Glomerular endothelial cell (primary cell): ENCODE measurements around the gene SS18. TPM values are rescaled to one million over a fixed set of nuclear protein-coding genes. Genes with fewer than 3 reads are reported as not detected.
A peak's percentile ranks its signal among the peaks of the same experiment; 100 is the strongest.

Source experiments
- DNase-seq: peaks from one replicate; pipeline ENCODE4 v3.0.0-alpha.2; 2011; ENCODE audit warnings: low read depth, low spot score; ENCODE audit errors: extremely low read depth
- total RNA-seq: library from RNA; depleted of rRNA; stranded (reverse); fragments of >200 nt; gene quantifications from 2 replicates; pipeline ENCODE4 v1.2.3, GENCODE V29; 2015

SS18 gene
- total RNA-seq, 1 donor from 2014 or later = 85.5 TPM

GRCh38 chr18:26074246-26074645, 16.2 kb downstream of the SS18 start:
- no peak for DNase-seq

GRCh38 chr18:26073758-26074157, 16.7 kb downstream of the SS18 start:
- no peak for DNase-seq

GRCh38 chr18:26071725-26072124, 18.7 kb downstream of the SS18 start:
- no peak for DNase-seq

- DNase-seq = no peak
Measured at GRCh38 chr18:26071020-26071419, 19.4 kb downstream of the SS18 start.

- no peak for DNase-seq
Measured at GRCh38 chr18:26059357-26059756, 31.1 kb downstream of the SS18 start.

- no peak for DNase-seq
Measured at GRCh38 chr18:26057344-26057773, 33.1 kb downstream of the SS18 start.

GRCh38 chr18:26056291-26056690, 34.1 kb downstream of the SS18 start:
- DNase-seq = no peak

- DNase-seq = no peak
Measured at GRCh38 chr18:26052505-26052904, 37.9 kb downstream of the SS18 start.

- DNase-seq = no peak
Measured at GRCh38 chr18:26051843-26052242, 38.6 kb downstream of the SS18 start.

GRCh38 chr18:26046419-26047077, 43.9 kb downstream of the SS18 start:
- no peak for DNase-seq

- DNase-seq = no peak
Measured at GRCh38 chr18:26044807-26045206, 45.6 kb downstream of the SS18 start.

- DNase-seq = peak; percentile 7
Measured at GRCh38 chr18:26040051-26040656, 50.3 kb downstream of the SS18 start.

- DNase-seq = no peak
Measured at GRCh38 chr18:26039203-26039602, 51.2 kb downstream of the SS18 start.

- DNase-seq = no peak
Measured at GRCh38 chr18:26036635-26037034, 53.8 kb downstream of the SS18 start.

- no peak for DNase-seq
Measured at GRCh38 chr18:26034850-26035497, 55.4 kb downstream of the SS18 start.

- no peak for DNase-seq
Measured at GRCh38 chr18:26022585-26022984, 67.8 kb downstream of the SS18 start.

- no peak for DNase-seq
Measured at GRCh38 chr18:26021061-26021754, 69.2 kb downstream of the SS18 start.

GRCh38 chr18:26017929-26018328, 72.5 kb downstream of the SS18 start:
- DNase-seq = no peak

- no peak for DNase-seq
Measured at GRCh38 chr18:26014462-26014861, 76.0 kb downstream of the SS18 start.

GRCh38 chr18:26008619-26009018, 81.8 kb downstream of the SS18 start:
- DNase-seq = no peak

- no peak for DNase-seq
Measured at GRCh38 chr18:26008096-26008495, 82.3 kb downstream of the SS18 start.

- no peak for DNase-seq
Measured at GRCh38 chr18:26005950-26006349, 84.5 kb downstream of the SS18 start.
